KMS-11 (cell line): ENCODE data around the gene LPP.

Experiments
- H2AFZ ChIP-seq: fragments of 200-600 bp; sonication (generic); 2 replicates; pipeline ENCODE4 v1.6.1; 2016; ENCODE audit warnings: antibody characterized with exemption, mixed run types, low read depth
- H3K27ac ChIP-seq: fragments of 200-600 bp; sonication (generic); 2 replicates; pipeline ENCODE4 v1.6.1; 2016; ENCODE audit warnings: mild to moderate bottlenecking, mixed run types
- H3K27me3 ChIP-seq: fragments of 200-600 bp; sonication (generic); 2 replicates; pipeline ENCODE4 v1.6.1; 2017; ENCODE audit warnings: mild to moderate bottlenecking, low read depth, mixed run types, moderate library complexity; ENCODE audit not compliant: insufficient read depth
- H3K36me3 ChIP-seq: fragments of 200-600 bp; sonication (generic); 2 replicates; pipeline ENCODE4 v1.6.1; 2017; ENCODE audit warnings: mild to moderate bottlenecking, mixed run types; ENCODE audit not compliant: insufficient read depth
- H3K4me1 ChIP-seq: fragments of 200-600 bp; sonication (generic); 2 replicates; pipeline ENCODE4 v1.6.1; 2016; ENCODE audit warnings: mild to moderate bottlenecking, low read depth, mixed run types; ENCODE audit not compliant: poor library complexity, severe bottlenecking
- H3K4me2 ChIP-seq: fragments of 200-600 bp; sonication (generic); 2 replicates; pipeline ENCODE4 v1.7.0; 2016; ENCODE audit warnings: mild to moderate bottlenecking, mixed run types
- H3K4me3 ChIP-seq: fragments of 200-600 bp; sonication (generic); IDR thresholded peaks from 2 replicates; pipeline ENCODE4 v1.6.1; 2017; ENCODE audit warnings: low read depth, low read length, mixed read lengths; ENCODE audit not compliant: insufficient read depth
- H3K79me2 ChIP-seq: fragments of 200-600 bp; sonication (generic); 2 replicates; pipeline ENCODE4 v1.6.1; 2016; ENCODE audit warnings: low read depth, mixed run types; ENCODE audit not compliant: insufficient read depth
- H3K9ac ChIP-seq: fragments of 200-600 bp; sonication (generic); 2 replicates; pipeline ENCODE4 v1.6.1; 2016; ENCODE audit warnings: mild to moderate bottlenecking, mixed run types
- H4K20me1 ChIP-seq: fragments of 200-600 bp; sonication (generic); 2 replicates; pipeline ENCODE4 v1.6.1; 2016; ENCODE audit warnings: mild to moderate bottlenecking, mixed run types; ENCODE audit not compliant: insufficient read depth
- TF ChIP-seq, protein P1 (sequence below): fragments of 200-600 bp; sonication (generic); conservative IDR thresholded peaks from 2 replicates; pipeline ENCODE4 v1.6.1; 2017; ENCODE audit warnings: low read depth, mild to moderate bottlenecking, antibody characterized with exemption, low read length, moderate library complexity, mixed read lengths

The LPP gene

DNA sequence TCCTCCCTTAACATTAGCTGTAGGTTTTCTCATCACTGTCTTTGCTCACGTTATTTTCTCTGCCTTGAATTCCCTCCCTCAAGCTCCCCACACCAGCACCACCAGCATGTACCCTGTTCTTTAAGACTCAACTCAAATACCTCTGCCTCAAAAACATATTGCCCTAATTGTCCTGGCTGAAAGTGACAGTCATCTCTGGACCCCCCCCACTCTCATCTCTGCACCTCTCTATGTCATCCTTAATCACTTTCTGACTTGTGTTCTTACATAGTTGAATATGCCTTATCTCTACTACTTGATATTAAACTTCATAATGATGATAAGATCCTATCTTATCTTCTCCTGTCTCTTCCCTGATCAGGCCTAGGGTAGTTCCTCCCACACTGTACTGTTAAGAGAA lies 672.6 kb downstream of the LPP start:
- no peaks in the 10 kb centered on the region for H3K4me1 ChIP-seq
- H3K27ac ChIP-seq: no peak overlapping the region
- TF ChIP-seq, protein P1, sequence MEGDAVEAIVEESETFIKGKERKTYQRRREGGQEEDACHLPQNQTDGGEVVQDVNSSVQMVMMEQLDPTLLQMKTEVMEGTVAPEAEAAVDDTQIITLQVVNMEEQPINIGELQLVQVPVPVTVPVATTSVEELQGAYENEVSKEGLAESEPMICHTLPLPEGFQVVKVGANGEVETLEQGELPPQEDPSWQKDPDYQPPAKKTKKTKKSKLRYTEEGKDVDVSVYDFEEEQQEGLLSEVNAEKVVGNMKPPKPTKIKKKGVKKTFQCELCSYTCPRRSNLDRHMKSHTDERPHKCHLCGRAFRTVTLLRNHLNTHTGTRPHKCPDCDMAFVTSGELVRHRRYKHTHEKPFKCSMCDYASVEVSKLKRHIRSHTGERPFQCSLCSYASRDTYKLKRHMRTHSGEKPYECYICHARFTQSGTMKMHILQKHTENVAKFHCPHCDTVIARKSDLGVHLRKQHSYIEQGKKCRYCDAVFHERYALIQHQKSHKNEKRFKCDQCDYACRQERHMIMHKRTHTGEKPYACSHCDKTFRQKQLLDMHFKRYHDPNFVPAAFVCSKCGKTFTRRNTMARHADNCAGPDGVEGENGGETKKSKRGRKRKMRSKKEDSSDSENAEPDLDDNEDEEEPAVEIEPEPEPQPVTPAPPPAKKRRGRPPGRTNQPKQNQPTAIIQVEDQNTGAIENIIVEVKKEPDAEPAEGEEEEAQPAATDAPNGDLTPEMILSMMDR: no peak
- no peaks in the 10 kb centered on the region for H4K20me1 ChIP-seq
- no peak overlapping the region for H2AFZ ChIP-seq
- H3K27me3 ChIP-seq: no peaks in the 10 kb centered on the region
- H3K4me3 ChIP-seq: no peak overlapping the region
- H3K4me2 ChIP-seq: no peak overlapping the region
- no peaks in the 10 kb centered on the region for H3K36me3 ChIP-seq
- no peak overlapping the region for H3K9ac ChIP-seq
- no peaks in the 10 kb centered on the region for H3K79me2 ChIP-seq

DNA sequence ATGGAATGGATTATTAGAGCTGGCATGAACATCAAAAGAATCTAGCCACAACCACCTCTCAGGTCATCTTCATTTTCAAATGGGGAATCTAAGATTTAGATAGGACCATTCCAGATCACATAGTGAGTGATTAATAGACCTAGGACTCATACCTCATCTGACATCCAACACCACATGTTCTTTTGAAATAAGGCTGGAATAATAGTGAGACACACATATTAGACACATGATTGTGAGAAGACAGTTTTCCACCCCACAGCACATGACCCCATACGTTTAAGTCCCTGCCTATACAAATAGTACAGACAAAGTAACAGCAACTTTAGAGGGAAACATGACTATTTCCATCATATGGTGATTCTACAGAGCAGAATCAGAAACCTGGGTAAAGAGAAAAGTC lies 673.1 kb downstream of the LPP start:
- H3K27ac ChIP-seq: no peak overlapping the region
- no peak overlapping the region for H3K4me3 ChIP-seq
- no peaks in the 10 kb centered on the region for H3K79me2 ChIP-seq
- no peaks in the 10 kb centered on the region for H3K27me3 ChIP-seq
- no peaks in the 10 kb centered on the region for H3K4me1 ChIP-seq
- no peak overlapping the region for H3K9ac ChIP-seq
- H3K36me3 ChIP-seq: no peaks in the 10 kb centered on the region
- H2AFZ ChIP-seq: no peak overlapping the region
- H4K20me1 ChIP-seq: no peaks in the 10 kb centered on the region
- TF ChIP-seq, protein P1: no peak
- H3K4me2 ChIP-seq: no peak overlapping the region

DNA sequence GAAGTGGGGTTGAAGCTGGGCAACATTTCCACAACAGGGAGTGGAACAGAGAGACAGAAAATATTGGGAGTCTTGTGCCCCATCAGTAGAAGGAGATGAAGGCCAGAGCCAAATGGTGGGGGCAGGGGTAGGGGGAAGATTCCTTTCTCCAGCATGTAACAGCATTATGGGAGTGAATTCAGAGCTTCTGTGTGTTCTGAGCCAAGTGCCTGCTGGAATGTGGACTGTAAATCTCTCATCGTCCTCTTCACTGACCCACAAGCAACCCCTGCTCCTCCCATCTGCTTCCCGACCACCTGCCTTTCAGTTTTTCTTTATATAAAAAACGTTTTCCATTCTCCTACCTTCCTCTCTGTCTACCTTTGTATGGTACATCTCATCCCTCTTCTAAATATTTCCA lies 673.6 kb downstream of the LPP start:
- Histone ChIP-seq H3K4me1 (no peaks in the 10 kb centered on the region), H3K9ac (no peak overlapping the region), H3K79me2 (no peaks in the 10 kb centered on the region), H3K4me2 (no peak overlapping the region), H4K20me1 (no peaks in the 10 kb centered on the region), H3K27ac (no peak overlapping the region), H3K4me3 (no peak overlapping the region), H3K36me3 (no peaks in the 10 kb centered on the region), H3K27me3 (no peaks in the 10 kb centered on the region), H2AFZ (no peak overlapping the region)
- TF ChIP-seq, protein P1: no peak

DNA sequence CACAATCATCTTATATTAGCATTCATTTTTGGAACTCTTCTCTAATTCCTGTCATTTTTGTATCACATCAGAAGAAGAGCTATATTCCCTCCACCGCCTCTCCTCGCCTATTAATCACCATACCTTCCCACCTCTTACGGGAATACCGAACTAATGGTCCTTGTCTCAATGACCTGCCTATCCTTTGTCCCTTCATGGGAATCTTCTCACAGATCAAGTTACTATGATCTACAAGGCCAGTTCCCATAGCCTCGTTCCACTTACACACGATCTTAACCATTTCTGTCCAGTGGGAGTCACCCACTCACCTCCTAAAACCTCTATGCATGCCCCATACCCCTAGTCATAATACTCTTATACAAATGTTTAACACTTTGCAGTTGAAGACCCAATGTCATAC lies 675.2 kb downstream of the LPP start:
- TF ChIP-seq, protein P1: no peak
- Histone ChIP-seq H3K4me3 (no peak overlapping the region), H3K4me2 (no peak overlapping the region), H3K27ac (no peak overlapping the region), H3K79me2 (no peaks in the 10 kb centered on the region), H4K20me1 (no peaks in the 10 kb centered on the region), H3K36me3 (no peaks in the 10 kb centered on the region), H3K4me1 (no peaks in the 10 kb centered on the region), H3K27me3 (no peaks in the 10 kb centered on the region), H2AFZ (no peak overlapping the region), H3K9ac (no peak overlapping the region)

DNA sequence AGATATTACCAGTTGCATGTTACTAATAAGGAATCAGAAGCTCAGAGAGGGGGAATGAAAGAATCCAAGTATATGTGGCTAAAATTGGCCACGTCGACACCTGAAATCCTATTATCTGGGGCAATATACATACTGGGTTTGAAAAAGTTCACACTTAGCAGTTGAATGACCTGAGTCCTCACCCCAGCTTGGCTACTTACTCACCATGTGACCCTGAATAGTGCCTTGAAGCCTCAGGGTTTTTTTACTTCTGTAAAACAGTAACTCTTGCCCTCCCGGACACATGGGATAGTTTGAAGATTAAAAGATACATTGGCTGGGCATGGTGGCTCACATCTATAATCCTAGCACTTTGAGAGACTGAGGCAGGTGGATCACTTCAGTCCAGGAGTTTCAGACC lies 675.6 kb downstream of the LPP start:
- TF ChIP-seq, protein P1: no peak
- Histone ChIP-seq H3K4me3 (no peak overlapping the region), H3K79me2 (no peaks in the 10 kb centered on the region)

More for the DNA sequence above, 675.6 kb downstream of the LPP start:
- H3K36me3 ChIP-seq: no peaks in the 10 kb centered on the region
- H4K20me1 ChIP-seq: no peaks in the 10 kb centered on the region
- H3K27ac ChIP-seq: no peak overlapping the region
- no peaks in the 10 kb centered on the region for H3K4me1 ChIP-seq
- no peaks in the 10 kb centered on the region for H3K27me3 ChIP-seq
- H3K9ac ChIP-seq: no peak overlapping the region
- H2AFZ ChIP-seq: no peak overlapping the region
- no peak overlapping the region for H3K4me2 ChIP-seq
